Left colon (tissue), 2 donors: ENCODE measurements around the gene UNC93A. TPM values are rescaled to one million over a fixed set of nuclear protein-coding genes. Genes with fewer than 3 reads are reported as not detected.
"Not testable (repeated sequence)": the region's sequence is repeated elsewhere in the genome, so short reads cannot be mapped to it uniquely, and the experiment has no call there.

ENCODE experiments used
- ATAC-seq: fragments of 200-7000 bp; cut with Tn5 transposase; one replicate; pipeline ENCODE4 v1.9.1; 2020; ENCODE audit warnings: mild to moderate bottlenecking, moderate library complexity
- DNase-seq, 2 donors: peaks; one replicate each; pipeline ENCODE4 v3.0.0-alpha.2; 2020
- intact Hi-C, 2 donors: fragments of 100-400 bp; cut with DNase I in 1 of 2; cut with micrococcal nuclease in 1 of 2; formaldehyde crosslinking; loops; one replicate each; pipeline versions ENCODE4 v1.11.2 to v1.14.0; 2022; cut with DNase I, micrococcal nuclease
- long read RNA-seq: library from polyadenylated mRNA; unstranded; transcript quantifications from one replicate; pipeline ENCODE4 v2.0.0, GENCODE V29; 2021
- total RNA-seq, 2 donors: library from RNA; stranded (reverse); fragmentation: NEBNext Ultra II Directional; extraction: Animal tissue kit (Norgen Biotek cat#: 25700); gene quantifications; one replicate each; pipeline ENCODE4 v1.2.1, GENCODE V29; 2021
- donor health status: DM: no; HTN: no; CAD: no.
- donor health status: DM: yes; HTN: yes; CAD: no.

UNC93A gene
- total RNA-seq, result under 1 TPM in 1 of 2 donors, not detected in 1; 0.39 TPM
- long read RNA-seq, result 0 reads

- DNase-seq (no peak), ATAC-seq (no peak)
- intact Hi-C loops, result loop anchor here in 1 of 2 donors (10.0 kb wide), 1 partner anchor 64 kb away; no protein-coding TSS in a partner anchor
These were observed at the start of gene UNC93A for GRCh38 chr6:167290786-167291622. Gene UNC93A, plus strand, starts transcription at chr6:167291315. Its CDS starts 175 bp downstream, at chr6:167291490.

GRCh38 chr6:167241321-167242134, 49.6 kb upstream of the UNC93A start:
- DNase-seq (peak; percentile 55 to 76), ATAC-seq (peak; percentile 98)
- intact Hi-C loops, result not testable (repeated sequence)

- ATAC-seq, DNase-seq, intact Hi-C loops: not testable (repeated sequence)
These were observed 49.0 kb upstream of the UNC93A start for GRCh38 chr6:167242135-167242506.

GRCh38 chr6:167242511-167243051, 48.5 kb upstream of the UNC93A start:
- ATAC-seq, intact Hi-C loops, DNase-seq: not testable (repeated sequence)

- ATAC-seq (no peak), DNase-seq (no peak)
- intact Hi-C loops, result no loop called here
These were observed 46.8 kb upstream of the UNC93A start for GRCh38 chr6:167244064-167244960.

- intact Hi-C loops, result no loop called here
- ATAC-seq (no peak), DNase-seq (no peak)
These were observed 46.1 kb upstream of the UNC93A start for GRCh38 chr6:167244991-167245390.

GRCh38 chr6:167245591-167245990, 45.5 kb upstream of the UNC93A start:
- ATAC-seq (no peak), DNase-seq (no peak)
- intact Hi-C loops, result no loop called here

- ATAC-seq, result no peak
- DNase-seq, result no peak
- intact Hi-C loops, result no loop called here
These were observed 43.1 kb upstream of the UNC93A start for GRCh38 chr6:167247814-167248595.

GRCh38 chr6:167248878-167249455, 42.1 kb upstream of the UNC93A start:
- ATAC-seq, intact Hi-C loops: not testable (repeated sequence)

GRCh38 chr6:167252271-167252670, 38.8 kb upstream of the UNC93A start:
- intact Hi-C loops, result no loop called here
- DNase-seq (no peak), ATAC-seq (no peak)

More at GRCh38 chr6:167248878-167249455, 42.1 kb upstream of the UNC93A start:
- DNase-seq, result not testable (repeated sequence)

GRCh38 chr6:167255918-167256553, 35.1 kb upstream of the UNC93A start:
- DNase-seq (no peak), ATAC-seq (no peak)
- intact Hi-C loops, result no loop called here

- intact Hi-C loops, result no loop called here
- ATAC-seq, result no peak
- no peak for DNase-seq
These were observed 32.5 kb upstream of the UNC93A start for GRCh38 chr6:167258646-167259045.

GRCh38 chr6:167266057-167266829, 24.9 kb upstream of the UNC93A start:
- DNase-seq, intact Hi-C loops: not testable (repeated sequence)
- peak; percentile 62 for ATAC-seq

- no peak for ATAC-seq
- DNase-seq, result no peak
- intact Hi-C loops, result no loop called here
These were observed 24.1 kb upstream of the UNC93A start for GRCh38 chr6:167266830-167267555.

- ATAC-seq, result peak; percentile 54
- DNase-seq, intact Hi-C loops: not testable (repeated sequence)
These were observed 23.6 kb upstream of the UNC93A start for GRCh38 chr6:167267556-167267898.
